Lower lobe of right lung (tissue), 2 donors: ENCODE results near the gene TSSK3. TPM values are rescaled to one million over a fixed set of nuclear protein-coding genes. Genes with fewer than 3 reads are reported as not detected.

Experiments used
- ATAC-seq, 2 donors: fragments of 200-7000 bp; cut with Tn5 transposase; one replicate each; pipeline ENCODE4 v1.9.1; 2020 to 2022; ENCODE audit warnings: mild to moderate bottlenecking in 2 of 2, moderate library complexity in 2 of 2
- DNase-seq: peaks from one replicate; pipeline ENCODE4 v3.0.0-alpha.2; 2020
- H3K27ac ChIP-seq: fragments of 200-600 bp; one replicate; pipeline ENCODE4 v1.8.0; 2022
- H3K27me3 ChIP-seq: fragments of 200-600 bp; one replicate; pipeline ENCODE4 v1.8.0; 2022; ENCODE audit warnings: low read depth
- H3K36me3 ChIP-seq: fragments of 200-600 bp; one replicate; pipeline ENCODE4 v1.8.0; 2022; ENCODE audit warnings: mild to moderate bottlenecking
- H3K4me1 ChIP-seq: fragments of 200-600 bp; one replicate; pipeline ENCODE4 v1.8.0; 2022
- H3K4me3 ChIP-seq: fragments of 200-600 bp; one replicate; pipeline ENCODE4 v1.8.0; 2022; ENCODE audit warnings: mild to moderate bottlenecking
- H3K9me3 ChIP-seq: fragments of 200-600 bp; one replicate; pipeline ENCODE4 v1.8.0; 2022
- CTCF ChIP-seq: fragments of 200-600 bp; IDR thresholded peaks from one replicate; pipeline ENCODE4 v1.8.0; 2022; ENCODE audit warnings: antibody characterized with exemption, mild to moderate bottlenecking
- intact Hi-C: fragments of 100-400 bp; cut with DNase I; formaldehyde crosslinking; loops from one replicate; pipeline ENCODE4 v1.11.0; 2022
- total RNA-seq: library from RNA; stranded (reverse); fragmentation: NEBNext Ultra II Directional; extraction: Animal tissue kit (Norgen Biotek cat#: 25700); gene quantifications from one replicate; pipeline ENCODE4 v1.2.1, GENCODE V29; 2021
- donor health status: DM: no; HTN: yes; CAD: no; lungs with severe emphysema.

Gene TSSK3
- total RNA-seq, 1 donor from 2014 or later = 2.1 TPM

GRCh38 chr1:32341971-32342370, 20.4 kb upstream of the TSSK3 start:
- no peaks in the 10 kb centered on the region for H3K9me3 ChIP-seq
- DNase-seq = no peak
- intact Hi-C loops = no loop called here
- peak overlapping the region; percentile 11 for H3K27ac ChIP-seq
- H3K36me3 ChIP-seq = no peaks in the 10 kb centered on the region
- no peaks in the 10 kb centered on the region for H3K27me3 ChIP-seq
- H3K4me3 ChIP-seq = no peak overlapping the region
- peak; percentile 8 to 42 for ATAC-seq
- TF ChIP-seq CTCF = no peak
- H3K4me1 ChIP-seq = peaks cover 53% of the 10 kb centered on the region

GRCh38 chr1:32342704-32343103, 19.6 kb upstream of the TSSK3 start:
- Histone ChIP-seq H3K4me3 (no peak overlapping the region), H3K27ac (no peak overlapping the region), H3K4me1 (peaks cover 46% of the 10 kb centered on the region), H3K27me3 (no peaks in the 10 kb centered on the region), H3K36me3 (no peaks in the 10 kb centered on the region), H3K9me3 (no peaks in the 10 kb centered on the region)
- ATAC-seq = no peak
- no peak for TF ChIP-seq CTCF
- intact Hi-C loops = no loop called here
- no peak for DNase-seq

- peaks cover 43% of the 10 kb centered on the region for H3K4me1 ChIP-seq
- no peak overlapping the region for H3K27ac ChIP-seq
- no peaks in the 10 kb centered on the region for H3K9me3 ChIP-seq
- no peaks in the 10 kb centered on the region for H3K27me3 ChIP-seq
- no peak for TF ChIP-seq CTCF
- intact Hi-C loops = no loop called here
- H3K36me3 ChIP-seq = no peaks in the 10 kb centered on the region
- ATAC-seq (peak; percentile 25 to 51), DNase-seq (no peak)
- no peak overlapping the region for H3K4me3 ChIP-seq
Observed at GRCh38 chr1:32345289-32345827, 17.0 kb upstream of the TSSK3 start.

GRCh38 chr1:32346532-32347157, 15.7 kb upstream of the TSSK3 start:
- no peak for TF ChIP-seq CTCF
- Histone ChIP-seq H3K4me3 (no peak overlapping the region), H3K36me3 (no peaks in the 10 kb centered on the region), H3K9me3 (no peaks in the 10 kb centered on the region), H3K27ac (no peak overlapping the region), H3K27me3 (no peaks in the 10 kb centered on the region), H3K4me1 (peaks cover 46% of the 10 kb centered on the region)
- ATAC-seq (no peak), DNase-seq (no peak)
- intact Hi-C loops = no loop called here

- H3K9me3 ChIP-seq = no peaks in the 10 kb centered on the region
- TF ChIP-seq CTCF = no peak
- ATAC-seq (no peak), DNase-seq (peak; percentile 70)
- H3K27me3 ChIP-seq = no peaks in the 10 kb centered on the region
- H3K4me3 ChIP-seq = no peak overlapping the region
- H3K36me3 ChIP-seq = no peaks in the 10 kb centered on the region
- intact Hi-C loops = no loop called here
- H3K4me1 ChIP-seq = peaks cover 57% of the 10 kb centered on the region
- peak overlapping the region; percentile 95 for H3K27ac ChIP-seq
Observed at GRCh38 chr1:32349211-32349708, 13.1 kb upstream of the TSSK3 start.
